ENCODE data around the gene ZNF581.
A peak's percentile ranks its signal among the peaks of the same experiment; 100 is the strongest.

The ZNF581 gene, protein sequence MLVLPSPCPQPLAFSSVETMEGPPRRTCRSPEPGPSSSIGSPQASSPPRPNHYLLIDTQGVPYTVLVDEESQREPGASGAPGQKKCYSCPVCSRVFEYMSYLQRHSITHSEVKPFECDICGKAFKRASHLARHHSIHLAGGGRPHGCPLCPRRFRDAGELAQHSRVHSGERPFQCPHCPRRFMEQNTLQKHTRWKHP

DNA sequence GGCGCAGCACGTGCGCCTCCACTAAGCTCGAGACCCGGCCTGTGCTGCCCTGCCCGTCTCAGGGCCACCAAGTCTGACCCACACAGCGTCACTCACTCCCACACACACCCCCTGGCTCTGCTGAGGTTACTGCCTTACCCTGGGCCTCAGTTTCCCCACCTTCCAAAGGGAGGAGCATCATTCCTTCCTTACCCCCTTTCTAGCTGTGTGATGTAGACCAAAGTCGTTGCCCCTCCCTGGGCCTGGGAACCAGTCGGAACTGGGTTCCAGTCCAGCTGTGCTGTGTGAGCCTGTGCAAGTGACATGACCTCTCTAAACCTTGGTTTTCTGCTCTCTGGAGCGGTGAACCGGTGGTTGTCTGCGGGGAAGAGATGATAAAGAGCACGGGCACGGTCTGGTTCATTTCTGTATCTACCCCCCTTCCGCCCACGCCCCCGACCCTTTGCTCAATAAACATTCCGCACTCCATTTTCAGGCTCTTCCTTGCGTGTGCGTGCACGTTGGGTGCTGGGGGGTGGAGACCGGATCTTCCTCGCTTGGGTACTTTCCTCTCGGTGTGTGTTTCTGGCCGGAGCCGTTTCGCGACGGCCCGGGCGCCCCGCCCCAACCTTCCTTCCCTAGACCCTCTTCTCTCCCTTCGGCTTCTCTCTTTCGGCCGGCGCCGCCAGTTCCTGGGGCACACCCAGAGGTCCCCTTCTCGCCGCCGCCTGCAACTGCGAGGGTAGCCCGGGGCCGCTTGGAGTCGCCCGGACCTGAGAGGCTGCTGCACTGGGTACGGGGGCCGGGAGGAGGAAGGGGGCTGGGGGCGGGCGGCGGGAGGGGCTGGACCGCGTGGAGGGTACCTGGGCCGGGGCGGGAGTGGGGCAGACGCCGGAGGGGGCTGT lies at the start of gene ZNF581:
ZNF581 (plus strand) TSS at position 647 of the 884 bp plus-strand sequence. CDS start 923 bp downstream, outside the sequence.
- H3K4me3 ChIP-seq (ENCODE audit: control insufficient read depth, low read depth, low read length) = peak within 1 kb of the TSS; percentile 77
- peak; percentile 72 for DNase-seq (ENCODE audit: low read depth)
- TF ChIP-seq, protein P1, sequence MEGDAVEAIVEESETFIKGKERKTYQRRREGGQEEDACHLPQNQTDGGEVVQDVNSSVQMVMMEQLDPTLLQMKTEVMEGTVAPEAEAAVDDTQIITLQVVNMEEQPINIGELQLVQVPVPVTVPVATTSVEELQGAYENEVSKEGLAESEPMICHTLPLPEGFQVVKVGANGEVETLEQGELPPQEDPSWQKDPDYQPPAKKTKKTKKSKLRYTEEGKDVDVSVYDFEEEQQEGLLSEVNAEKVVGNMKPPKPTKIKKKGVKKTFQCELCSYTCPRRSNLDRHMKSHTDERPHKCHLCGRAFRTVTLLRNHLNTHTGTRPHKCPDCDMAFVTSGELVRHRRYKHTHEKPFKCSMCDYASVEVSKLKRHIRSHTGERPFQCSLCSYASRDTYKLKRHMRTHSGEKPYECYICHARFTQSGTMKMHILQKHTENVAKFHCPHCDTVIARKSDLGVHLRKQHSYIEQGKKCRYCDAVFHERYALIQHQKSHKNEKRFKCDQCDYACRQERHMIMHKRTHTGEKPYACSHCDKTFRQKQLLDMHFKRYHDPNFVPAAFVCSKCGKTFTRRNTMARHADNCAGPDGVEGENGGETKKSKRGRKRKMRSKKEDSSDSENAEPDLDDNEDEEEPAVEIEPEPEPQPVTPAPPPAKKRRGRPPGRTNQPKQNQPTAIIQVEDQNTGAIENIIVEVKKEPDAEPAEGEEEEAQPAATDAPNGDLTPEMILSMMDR (conservative IDR thresholded peaks at IDR 0.05; ENCODE audit: control insufficient read depth, insufficient read depth, low read depth, low read length) = no peak

DNA sequence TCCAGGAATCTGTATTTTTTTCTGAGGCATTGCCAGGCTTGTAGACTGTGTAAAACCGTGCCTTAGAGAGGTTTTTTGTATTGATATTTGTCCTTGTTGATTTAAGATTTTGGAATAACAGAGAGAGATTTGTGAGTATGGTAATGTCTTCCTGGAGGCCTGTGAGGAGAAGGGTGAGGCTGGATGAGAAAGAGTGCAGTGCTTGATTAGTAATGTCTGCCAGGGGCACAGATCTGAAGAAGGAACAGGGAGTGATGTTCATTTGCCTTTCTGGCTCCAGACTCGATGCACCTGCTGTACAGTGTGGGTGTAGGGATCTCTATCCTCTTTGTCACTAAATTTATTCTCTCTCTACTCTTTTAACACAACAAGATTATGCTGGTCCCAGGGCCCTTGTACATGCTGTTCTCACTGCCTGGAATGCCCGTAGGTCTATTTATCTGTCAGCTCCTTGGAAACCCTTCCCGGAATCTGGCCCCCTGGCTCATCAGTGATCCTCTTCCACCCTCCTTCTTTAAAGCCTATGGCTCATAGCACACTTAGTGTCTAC lies 48.4 kb upstream of the ZNF581 start:
- DNase-seq (ENCODE audit: low read depth) = no peak
- TF ChIP-seq, protein P1 (conservative IDR thresholded peaks at IDR 0.05; ENCODE audit: control insufficient read depth, insufficient read depth, low read depth, low read length) = no peak
- H3K4me3 ChIP-seq (ENCODE audit: control insufficient read depth, low read depth, low read length) = no peak overlapping the region

DNA sequence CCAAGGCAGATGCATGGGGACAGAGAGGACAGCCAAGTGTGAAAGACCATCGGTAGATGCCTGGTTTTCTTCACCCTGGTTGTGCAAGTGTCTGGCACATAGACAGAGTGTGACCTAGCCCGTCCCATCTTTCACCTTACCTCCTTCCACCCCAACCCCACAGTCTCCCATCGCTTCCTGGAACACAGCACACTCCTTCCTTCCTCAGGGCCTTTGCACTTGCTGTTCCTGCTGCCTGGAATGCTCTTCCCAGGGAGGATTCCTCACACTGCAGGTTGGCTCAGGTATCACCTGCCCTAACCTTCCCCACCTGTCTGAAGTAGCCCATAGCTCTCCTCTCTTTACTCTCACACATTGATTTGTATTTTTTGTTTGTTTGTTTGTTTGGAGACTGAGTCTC lies 47.1 kb upstream of the ZNF581 start:
- DNase-seq (ENCODE audit: low read depth) = no peak
- TF ChIP-seq, protein P1 (conservative IDR thresholded peaks at IDR 0.05; ENCODE audit: control insufficient read depth, insufficient read depth, low read depth, low read length) = no peak
- H3K4me3 ChIP-seq (ENCODE audit: control insufficient read depth, low read depth, low read length) = no peak overlapping the region

DNA sequence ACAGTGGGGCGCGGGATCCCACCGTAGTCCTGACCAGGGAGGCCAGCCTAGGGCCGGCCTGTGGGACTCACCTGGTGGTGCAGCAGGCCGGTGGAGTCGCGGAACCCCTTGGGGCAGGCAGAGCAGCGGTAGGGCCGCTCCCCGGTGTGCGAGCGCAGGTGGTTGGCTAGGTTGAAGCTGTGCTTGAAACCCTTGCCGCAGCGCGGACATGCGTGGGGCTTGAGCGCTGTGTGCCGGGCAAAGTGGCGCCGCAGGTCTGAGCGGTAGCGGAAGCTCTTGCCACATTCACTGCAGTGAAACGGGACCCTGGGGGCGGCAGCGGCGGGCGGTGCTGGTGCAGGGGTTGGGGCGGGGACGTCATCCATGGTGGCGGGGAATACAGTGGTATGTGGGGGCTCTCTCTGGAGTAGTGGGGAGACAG lies 45.9 kb upstream of the ZNF581 start:
- DNase-seq (ENCODE audit: low read depth) = no peak
- H3K4me3 ChIP-seq (ENCODE audit: control insufficient read depth, low read depth, low read length) = no peak overlapping the region
- TF ChIP-seq, protein P1 (conservative IDR thresholded peaks at IDR 0.05; ENCODE audit: control insufficient read depth, insufficient read depth, low read depth, low read length) = no peak

DNA sequence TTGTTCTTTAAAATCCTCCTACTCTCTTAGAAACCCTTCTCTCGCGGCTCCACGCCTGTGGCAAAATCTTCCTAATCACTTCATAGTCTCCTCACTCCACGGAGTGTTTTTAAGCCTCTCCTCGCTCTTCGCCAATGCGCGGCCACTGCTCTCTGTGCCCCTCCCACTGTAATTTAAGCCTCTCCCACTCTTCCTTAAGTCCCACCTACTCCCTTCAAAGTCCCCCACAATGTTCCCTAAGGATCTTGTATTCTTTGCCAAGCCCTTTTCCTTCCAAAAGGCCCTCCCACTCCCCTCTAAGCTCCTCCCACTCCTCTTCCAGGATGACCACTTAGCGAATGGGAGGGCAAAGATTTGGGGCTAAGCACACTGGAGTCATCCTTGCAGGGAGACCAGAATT lies 45.4 kb upstream of the ZNF581 start:
- peak; percentile 50 for DNase-seq (ENCODE audit: low read depth)
- TF ChIP-seq, protein P1 (conservative IDR thresholded peaks at IDR 0.05; ENCODE audit: control insufficient read depth, insufficient read depth, low read depth, low read length) = no peak
- H3K4me3 ChIP-seq (ENCODE audit: control insufficient read depth, low read depth, low read length) = no peak overlapping the region

DNA sequence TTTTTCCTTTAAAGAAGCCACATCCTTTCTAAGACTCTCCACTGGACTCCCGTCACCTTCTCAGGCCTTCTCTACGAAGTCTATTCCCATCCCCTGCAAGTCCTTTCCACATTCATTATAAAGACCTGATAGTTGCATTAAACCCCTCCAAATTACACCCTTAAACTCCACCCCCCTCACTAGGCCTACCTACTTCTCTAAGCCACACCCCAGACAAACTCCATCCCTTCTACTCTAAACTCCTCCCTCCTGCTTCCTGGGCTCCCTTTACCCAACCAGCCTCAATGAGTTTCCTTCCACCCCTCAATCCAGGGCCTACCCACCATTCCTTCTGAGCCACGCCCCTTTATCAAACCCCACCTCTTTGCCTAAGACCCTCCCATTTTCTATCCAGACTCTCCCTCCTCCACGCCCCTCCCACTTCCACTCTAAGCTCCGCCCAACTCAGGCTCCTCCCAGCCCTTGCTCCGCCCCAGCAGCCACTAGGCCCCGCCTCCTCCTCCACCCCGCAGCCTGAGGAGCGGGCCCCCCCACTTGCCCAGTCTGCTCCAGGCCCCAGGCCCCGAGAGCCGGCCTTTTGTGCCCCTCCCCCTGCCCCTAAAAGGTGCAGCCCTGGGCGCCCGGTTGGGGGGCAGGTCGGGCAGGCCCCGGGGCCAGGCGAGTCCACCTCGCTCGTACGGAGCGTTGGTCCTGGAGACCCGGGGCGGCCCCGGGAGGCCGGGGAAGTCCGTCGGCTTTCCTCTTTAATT lies 44.6 kb upstream of the ZNF581 start:
- peak; percentile 97 for DNase-seq (ENCODE audit: low read depth)
- TF ChIP-seq, protein P1 (conservative IDR thresholded peaks at IDR 0.05; ENCODE audit: control insufficient read depth, insufficient read depth, low read depth, low read length) = no peak
- H3K4me3 ChIP-seq (ENCODE audit: control insufficient read depth, low read depth, low read length) = peak overlapping the region; percentile 87
